H1 (cell line): ENCODE measurements around the gene DCBLD1. TPM values are rescaled to one million over a fixed set of nuclear protein-coding genes. Genes with fewer than 3 reads are reported as not detected.

ENCODE experiments used
- CTCF ChIA-PET: fragments of 300-600 bp; sonication (Branson Sonifier 250); formaldehyde crosslinking; loops from one replicate; lab custom pipeline; 2021; ENCODE audit not compliant: partially characterized antibody; lab: Charles Lee
- POLR2A ChIA-PET: fragments of 300-600 bp; sonication (Branson Sonifier 250); formaldehyde crosslinking; loops from one replicate; lab custom pipeline; 2021; ENCODE audit warnings: inconsistent platforms; ENCODE audit not compliant: partially characterized antibody; lab: Charles Lee
- DNase-seq, 2 experiments: peaks; one replicate each; pipeline versions ENCODE4 v3.0.0 to v3.0.0-alpha.2; 2010 to 2022; ENCODE audit warnings: low spot score in 2 of 2, low read depth in 1 of 2, mixed read lengths in 1 of 2
- FAIRE-seq: peaks from 2 replicates; lab custom pipeline; 2011; peaks lifted over from hg19 to GRCh38; lab: Jason Lieb, UNC
- H2AFZ ChIP-seq: 2 replicates; pipeline ENCODE4 v1.8.1; 2012; ENCODE audit warnings: low read length, inconsistent platforms
- H2AK5ac ChIP-seq: 2 replicates; pipeline ENCODE4 v1.6.1; 2013; ENCODE audit warnings: low read depth, low read length
- H2BK120ac ChIP-seq: replicated peaks from 2 replicates; pipeline ENCODE3; 2013; ENCODE audit warnings: low read depth, low read length, inconsistent platforms
- H2BK12ac ChIP-seq: 2 replicates; pipeline ENCODE4 v1.6.1; 2013; ENCODE audit warnings: low read depth, low read length
- H2BK15ac ChIP-seq: 2 replicates; pipeline ENCODE4 v1.6.1; 2013; ENCODE audit warnings: low read length
- H2BK20ac ChIP-seq: 2 replicates; pipeline ENCODE4 v1.6.1; 2013; ENCODE audit warnings: low read length
- H2BK5ac ChIP-seq: 2 replicates; pipeline ENCODE4 v1.6.1; 2013; ENCODE audit warnings: low read depth, low read length
- H3K14ac ChIP-seq: 2 replicates; pipeline ENCODE4 v1.6.1; 2013; ENCODE audit warnings: inconsistent platforms; ENCODE audit not compliant: insufficient read length
- H3K18ac ChIP-seq: 2 replicates; pipeline ENCODE4 v1.6.1; 2013; ENCODE audit warnings: low read length; ENCODE audit errors: extremely low read depth
- H3K23ac ChIP-seq: 2 replicates; pipeline ENCODE4 v1.6.1; 2013; ENCODE audit warnings: inconsistent platforms; ENCODE audit not compliant: insufficient read length
- H3K23me2 ChIP-seq: 2 replicates; pipeline ENCODE4 v1.6.1; 2013; ENCODE audit warnings: low read depth, low read length
- H3K27ac ChIP-seq: 2 replicates; pipeline ENCODE4 v1.6.1; 2011; ENCODE audit warnings: low read depth, low read length, inconsistent platforms
- H3K27me3 ChIP-seq, 4 experiments: replicated peaks in 1 of 4; 1 replicate in 1 of 4; 2 replicates in 3 of 4; pipeline versions ENCODE4 v1.6.1 to v1.8.1; 2011 to 2013; ENCODE audit warnings: low read length in 3 of 4, mild to moderate bottlenecking in 3 of 4, inconsistent platforms in 2 of 4, mixed read lengths in 2 of 4, moderate library complexity in 1 of 4; ENCODE audit not compliant: control insufficient read depth in 3 of 4, insufficient read depth in 3 of 4; ENCODE audit errors: extremely low read depth in 1 of 4
- H3K36me3 ChIP-seq, 4 experiments: 2 replicates each; pipeline versions ENCODE4 v1.6.1 to v1.8.1; 2011 to 2013; ENCODE audit warnings: mild to moderate bottlenecking in 4 of 4, low read length in 3 of 4, moderate library complexity in 2 of 4, control low read depth in 1 of 4, inconsistent platforms in 1 of 4; ENCODE audit not compliant: insufficient read depth in 4 of 4, control insufficient read depth in 2 of 4
- H3K4ac ChIP-seq: replicated peaks from 2 replicates; pipeline ENCODE3; 2013; ENCODE audit warnings: low read length, low read depth, mixed read lengths, inconsistent platforms; ENCODE audit not compliant: insufficient read length
- H3K4me1 ChIP-seq, 4 experiments: replicated peaks in 1 of 4; 1 replicate in 1 of 4; 2 replicates in 3 of 4; pipeline versions ENCODE4 v1.6.1 to v1.8.1; 2011 to 2013; ENCODE audit warnings: low read length in 3 of 4, inconsistent platforms in 2 of 4, mixed read lengths in 1 of 4; ENCODE audit not compliant: insufficient read depth in 4 of 4, control insufficient read depth in 3 of 4
- H3K4me2 ChIP-seq, 2 experiments: 2 replicates each; pipeline versions ENCODE4 v1.6.1 to v1.8.1; 2011 to 2013; ENCODE audit warnings: low read depth in 2 of 2, low read length in 2 of 2, control low read depth in 1 of 2, inconsistent platforms in 1 of 2, mild to moderate bottlenecking in 1 of 2; ENCODE audit not compliant: insufficient read depth in 1 of 2
- H3K4me3 ChIP-seq, 4 experiments: fragments of 200-600, 300-600 bp in 1 of 4; sonication (generic), shearing (Covaris generic), sonication (Bioruptor Twin) in 1 of 4; 2 replicates each; pipeline versions ENCODE4 v1.5.1 to v1.8.1; 2011 to 2016; ENCODE audit warnings: low read length in 4 of 4, low read depth in 3 of 4, control low read depth in 2 of 4, inconsistent platforms in 2 of 4, mild to moderate bottlenecking in 2 of 4, mixed read lengths in 1 of 4, moderate library complexity in 1 of 4; ENCODE audit not compliant: insufficient read depth in 2 of 4; ENCODE audit errors: extremely low read depth in 1 of 4
- H3K56ac ChIP-seq: replicated peaks from 2 replicates; pipeline ENCODE3; 2013; ENCODE audit warnings: low read depth, mild to moderate bottlenecking, mixed read lengths, low read length, inconsistent platforms; ENCODE audit not compliant: insufficient read length
- H3K79me1 ChIP-seq: 2 replicates; pipeline ENCODE4 v1.6.1; 2013; ENCODE audit warnings: low read depth, low read length, control low read depth
- H3K79me2 ChIP-seq, 2 experiments: 2 replicates each; pipeline versions ENCODE4 v1.6.1 to v1.8.1; 2012 to 2013; ENCODE audit warnings: low read length in 2 of 2, mild to moderate bottlenecking in 2 of 2, inconsistent platforms in 1 of 2; ENCODE audit not compliant: insufficient read depth in 2 of 2, control insufficient read depth in 1 of 2
- H3K9ac ChIP-seq, 4 experiments: replicated peaks in 1 of 4; 1 replicate in 1 of 4; 2 replicates in 3 of 4; pipeline versions ENCODE4 v1.6.1 to v1.8.1; 2011 to 2013; ENCODE audit warnings: low read depth in 3 of 4, low read length in 3 of 4, control low read depth in 2 of 4, mild to moderate bottlenecking in 2 of 4, moderate library complexity in 2 of 4, inconsistent platforms in 1 of 4; ENCODE audit errors: extremely low read depth in 1 of 4
- H3K9me3 ChIP-seq, 2 experiments: 2 replicates each; pipeline versions ENCODE4 v1.6.1 to v1.8.1; 2012 to 2013; ENCODE audit warnings: mild to moderate bottlenecking in 2 of 2, moderate library complexity in 2 of 2, control low read depth in 1 of 2, inconsistent platforms in 1 of 2, low read depth in 1 of 2, low read length in 1 of 2, mixed read lengths in 1 of 2; ENCODE audit not compliant: insufficient read depth in 2 of 2
- H4K20me1 ChIP-seq, 2 experiments: replicated peaks in 1 of 2; 2 replicates each; pipeline versions ENCODE3 to v1.8.1; 2011 to 2013; ENCODE audit warnings: inconsistent platforms in 2 of 2, low read length in 2 of 2, mild to moderate bottlenecking in 1 of 2; ENCODE audit not compliant: insufficient read depth in 2 of 2, control insufficient read depth in 1 of 2
- H4K5ac ChIP-seq: 2 replicates; pipeline ENCODE4 v1.6.1; 2013; ENCODE audit warnings: low read length, low read depth, mixed read lengths, inconsistent platforms; ENCODE audit not compliant: insufficient read length
- H4K8ac ChIP-seq: 2 replicates; pipeline ENCODE4 v1.8.0; 2013; ENCODE audit warnings: mild to moderate bottlenecking, moderate library complexity, low read length, inconsistent platforms; ENCODE audit not compliant: insufficient read depth; ENCODE audit errors: extremely low read depth
- H4K91ac ChIP-seq: replicated peaks from 2 replicates; pipeline ENCODE3; 2013; ENCODE audit warnings: low read length, mixed read lengths, inconsistent platforms; ENCODE audit not compliant: insufficient read length
- CEBPB ChIP-seq: IDR thresholded peaks from 2 replicates; pipeline ENCODE4 v1.6.1; 2012; ENCODE audit warnings: low read depth, low read length
- KDM1A ChIP-seq: fragments of 200-600, 300-600 bp; sonication (generic); IDR thresholded peaks from 2 replicates; pipeline ENCODE4 v1.7.1; 2016; ENCODE audit warnings: mild to moderate bottlenecking, low read length, borderline replicate concordance
- RAD21 ChIP-seq, 2 experiments: IDR thresholded peaks in 1 of 2; conservative IDR thresholded peaks in 1 of 2; 2 replicates each; pipeline ENCODE4 v1.6.1; 2011; ENCODE audit warnings: low read depth in 2 of 2, low read length in 2 of 2, improper control_type of control experiment in 1 of 2, inconsistent platforms in 1 of 2, mild to moderate bottlenecking in 1 of 2, moderate library complexity in 1 of 2
- RNF2 ChIP-seq: fragments of 200-900, 300-1000 bp; sonication (generic); IDR thresholded peaks from 2 replicates; pipeline ENCODE4 v1.7.1; 2016; ENCODE audit warnings: borderline replicate concordance, low read depth, mild to moderate bottlenecking, antibody characterized with exemption, low read length; ENCODE audit not compliant: poor library complexity, severe bottlenecking; ENCODE audit errors: missing control alignments
- SIRT6 ChIP-seq: IDR thresholded peaks from one replicate; pipeline ENCODE4 v1.7.1; 2012; ENCODE audit warnings: low read length, inconsistent platforms
- WGBS, 2 experiments: shearing (Covaris generic) in 1 of 2; methylation state at CpG; one replicate each; pipeline versions ENCODE4 v1.1.6 to v1.1.7; 2013 to 2015; ENCODE audit warnings: low lambda C conversion rate in 2 of 2, mixed read lengths in 2 of 2, inconsistent platforms in 1 of 2, low coverage in 1 of 2, missing lambda C conversion rate in 1 of 2; ENCODE audit not compliant: insufficient replicate concordance in 2 of 2, insufficient coverage in 1 of 2, insufficient read length in 1 of 2; ENCODE audit errors: extremely low coverage in 1 of 2, missing lambda C conversion rate in 1 of 2; 5-methylcytosine and 5-hydroxymethylcytosine counted together
- polyA plus RNA-seq, 7 experiments: library from polyadenylated mRNA; depleted of rRNA in 3 of 7; stranded (reverse) in 5 of 7; unstranded in 2 of 7; fragments of >200 nt in 5 of 7; fragments of 200-250 nt in 2 of 7; gene quantifications; 1 replicate in 5 of 7; 2 replicates in 1 of 7; 4 replicates in 1 of 7; pipeline versions ENCODE4 v1.2.1 to v1.2.3, GENCODE V29; 2011 to 2013; ENCODE audit warnings: missing spikeins in 2 of 7, mixed read lengths in 2 of 7
- total RNA-seq: library from RNA; stranded (reverse); fragmentation: NEBNext Ultra II Directional; extraction: Animal tissue kit (Norgen Biotek cat#: 25700); gene quantifications from 2 replicates; pipeline ENCODE4 v1.2.1, GENCODE V29; 2021
- TF ChIP-seq, protein P1 (sequence below): IDR thresholded peaks from 2 replicates; pipeline ENCODE4 v1.6.1; 2011; ENCODE audit warnings: low read length, improper control_type of control experiment

The DCBLD1 gene
- total and polyA plus RNA-seq, 2 of the 8 experiments (the other 6 are each of a cell fraction or from before 2014, with no cell fraction given), result 3.9 to 11.2 TPM

DNA sequence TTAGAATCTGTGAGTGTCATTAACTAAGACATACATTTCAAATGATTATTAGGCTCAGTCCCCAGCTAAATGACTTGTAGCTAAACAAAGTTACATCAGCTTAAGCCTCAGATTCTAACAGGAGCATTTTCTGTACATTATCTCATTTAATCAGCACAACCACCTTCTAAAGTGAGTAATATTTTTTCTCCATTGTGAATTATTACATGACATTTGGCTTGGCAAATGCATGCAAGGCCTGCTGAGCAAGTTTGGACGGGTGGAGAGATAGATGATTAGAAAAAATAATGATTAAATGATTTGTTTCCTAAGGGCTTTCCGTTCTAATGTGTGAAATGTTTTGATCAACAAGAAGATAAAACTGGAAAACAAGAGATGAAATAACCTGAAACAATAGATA lies 20.7 kb downstream of the DCBLD1 start:
- Histone ChIP-seq H3K79me1 (no peaks in the 10 kb centered on the region), H2AK5ac (no peak overlapping the region), H3K79me2 (no peaks in the 10 kb centered on the region), H2BK20ac (no peak overlapping the region), H3K23ac (no peak overlapping the region), H3K4ac (no peak overlapping the region), H3K9ac (no peak overlapping the region), H3K18ac (no peak overlapping the region), H2BK15ac (no peak overlapping the region), H2BK5ac (no peak overlapping the region), H4K20me1 (no peaks in the 10 kb centered on the region), H3K4me3 (no peak overlapping the region), H3K36me3 (no peaks in the 10 kb centered on the region), H3K27ac (no peak overlapping the region), H4K91ac (no peak overlapping the region), H2BK120ac (no peak overlapping the region), H4K5ac (no peak overlapping the region), H3K4me2 (no peak overlapping the region), H4K8ac (no peak overlapping the region), H3K14ac (no peak overlapping the region), H2BK12ac (no peak overlapping the region), H3K9me3 (no peaks in the 10 kb centered on the region), H3K4me1 (no peaks in the 10 kb centered on the region), H3K27me3 (no peaks in the 10 kb centered on the region), H3K56ac (no peak overlapping the region), H3K23me2 (no peaks in the 10 kb centered on the region), H2AFZ (no peak overlapping the region)
- FAIRE-seq, result no peak
- WGBS, 2 experiments, result 87% methylated on average over 2 of the region's 2 CpGs; no CpG with 5 or more reads in 1 of the 2 experiments
- TF ChIP-seq SIRT6, result no peak
- no peak for TF ChIP-seq KDM1A
- TF ChIP-seq CEBPB, result no peak
- TF ChIP-seq, protein P1, sequence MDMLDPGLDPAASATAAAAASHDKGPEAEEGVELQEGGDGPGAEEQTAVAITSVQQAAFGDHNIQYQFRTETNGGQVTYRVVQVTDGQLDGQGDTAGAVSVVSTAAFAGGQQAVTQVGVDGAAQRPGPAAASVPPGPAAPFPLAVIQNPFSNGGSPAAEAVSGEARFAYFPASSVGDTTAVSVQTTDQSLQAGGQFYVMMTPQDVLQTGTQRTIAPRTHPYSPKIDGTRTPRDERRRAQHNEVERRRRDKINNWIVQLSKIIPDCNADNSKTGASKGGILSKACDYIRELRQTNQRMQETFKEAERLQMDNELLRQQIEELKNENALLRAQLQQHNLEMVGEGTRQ, result no peak
- no peak for TF ChIP-seq RNF2
- no peak for TF ChIP-seq RAD21 (IDR thresholded peaks at IDR 0.05 in 1 of 2, conservative IDR thresholded peaks at IDR 0.05 in 1 of 2; ENCODE audit: low read depth in 2 of 2, low read length in 2 of 2)
- ChIA-PET POLR2A (no interaction called here), CTCF (no interaction called here)
- no peak for DNase-seq
